ENCODE measurements around the gene ARID3A. TPM values are rescaled to one million over a fixed set of nuclear protein-coding genes. Genes with fewer than 3 reads are reported as not detected.
"Not testable (repeated sequence)": the region's sequence is repeated elsewhere in the genome, so short reads cannot be mapped to it uniquely, and the experiment has no call there.

The ARID3A gene
- 10 to 100 TPM; 10.1 to 16.0 (median 14.5) TPM for total RNA-seq
- long read RNA-seq, donor 1, partial matches to known transcripts: 3 of 9 reads
- long read RNA-seq, donor 1, other reads (novel, unspliced or antisense): 6 of 9 reads
- long read RNA-seq, donor 2, partial matches to known transcripts: 0 of 2 reads
- long read RNA-seq, donor 2, other reads (novel, unspliced or antisense): 2 of 2 reads

- Histone ChIP-seq H3K4me1 (ENCODE audit: low read depth) (peaks cover 10% of the 10 kb centered on the region), H3K36me3 (ENCODE audit: low read depth) (no peaks in the 10 kb centered on the region), H3K4me3 (peak within 1 kb of the TSS; percentile 74), H3K9me3 (no peaks in the 10 kb centered on the region)
- intact Hi-C loops (cut with DNase I, micrococcal nuclease): loop anchor here in 1 of 2 donors (10.0 kb wide), 1 partner anchor 61 kb away; no protein-coding TSS in a partner anchor
- DNase-seq (peak; percentile 72 to 87 (median 86)), ATAC-seq (peak; percentile 85)
- no peak for TF ChIP-seq CTCF (IDR thresholded peaks at IDR 0.05)
These were observed at the start of gene ARID3A for GRCh38 chr19:925526-926322. ARID3A (plus strand) TSS chr19:926035; CDS start chr19:929529, 3,494 bp downstream.

- peaks cover 10% of the 10 kb centered on the region for H3K4me1 ChIP-seq (ENCODE audit: low read depth)
- DNase-seq: no peak
- no peak overlapping the region for H3K4me3 ChIP-seq
- no peaks in the 10 kb centered on the region for H3K36me3 ChIP-seq (ENCODE audit: low read depth)
- no peak for ATAC-seq
- no peaks in the 10 kb centered on the region for H3K9me3 ChIP-seq
- no peak for TF ChIP-seq CTCF (IDR thresholded peaks at IDR 0.05)
- intact Hi-C loops (cut with DNase I, micrococcal nuclease): no loop called here
These were observed 49.7 kb upstream of the ARID3A start for GRCh38 chr19:876089-876488.

GRCh38 chr19:876780-877314 is 49.0 kb upstream of the ARID3A start:
- Histone ChIP-seq H3K9me3 (no peaks in the 10 kb centered on the region), H3K4me3 (no peak overlapping the region), H3K36me3 (ENCODE audit: low read depth) (no peaks in the 10 kb centered on the region), H3K4me1 (ENCODE audit: low read depth) (peaks cover 9% of the 10 kb centered on the region)
- DNase-seq: no peak
- ATAC-seq: no peak
- no peak for TF ChIP-seq CTCF (IDR thresholded peaks at IDR 0.05)
- intact Hi-C loops (cut with DNase I, micrococcal nuclease): no loop called here

- ATAC-seq; intact Hi-C loops (cut with DNase I, micrococcal nuclease); H3K36me3 ChIP-seq (ENCODE audit: low read depth); H3K9me3 ChIP-seq; H3K4me3 ChIP-seq; H3K4me1 ChIP-seq (ENCODE audit: low read depth); DNase-seq: not testable (repeated sequence)
These were observed 47.7 kb upstream of the ARID3A start for GRCh38 chr19:877992-878660.

GRCh38 chr19:878751-879561 is 46.9 kb upstream of the ARID3A start:
- H3K36me3 ChIP-seq (ENCODE audit: low read depth); intact Hi-C loops (cut with DNase I, micrococcal nuclease); H3K4me1 ChIP-seq (ENCODE audit: low read depth); ATAC-seq; H3K9me3 ChIP-seq; DNase-seq; H3K4me3 ChIP-seq: not testable (repeated sequence)
